Stimulated activated CD4-positive, alpha-beta T cell treated with anti-CD3 and anti-CD28 coated beads, Interleukin-4, amount 100 ng/mL, for 48 hours (primary cell): Measurements from ENCODE around the gene ADCY3.
A peak's percentile ranks its signal among the peaks of the same experiment; 100 is the strongest.

Experiments
- DNase-seq, 2 donors: peaks; one replicate each; pipeline ENCODE4 v3.0.0-alpha.2; 2020; ENCODE audit warnings: low read depth in 2 of 2

The ADCY3 gene

GRCh38 chr2:24920098-24920808, at the start of gene ADCY3:
Gene ADCY3 (minus strand): TSS chr2:24920237. CDS start chr2:24918987, 1,250 bp downstream.
- peak; percentile 54 to 59 for DNase-seq

GRCh38 chr2:24969784-24970183, 49.7 kb upstream of the ADCY3 start:
- no peak for DNase-seq

- no peak for DNase-seq
Observed at GRCh38 chr2:24961903-24962302, 41.9 kb upstream of the ADCY3 start.

- no peak for DNase-seq
Observed at GRCh38 chr2:24959761-24960160, 39.7 kb upstream of the ADCY3 start.

GRCh38 chr2:24958411-24958935, 38.4 kb upstream of the ADCY3 start:
- no peak for DNase-seq

GRCh38 chr2:24957976-24958375, 37.9 kb upstream of the ADCY3 start:
- no peak for DNase-seq

GRCh38 chr2:24957221-24957620, 37.2 kb upstream of the ADCY3 start:
- no peak for DNase-seq

GRCh38 chr2:24955921-24956320, 35.9 kb upstream of the ADCY3 start:
- DNase-seq, result no peak

GRCh38 chr2:24955232-24955631, 35.2 kb upstream of the ADCY3 start:
- no peak for DNase-seq

GRCh38 chr2:24950102-24950501, 30.1 kb upstream of the ADCY3 start:
- DNase-seq, result no peak

- no peak for DNase-seq
Observed at GRCh38 chr2:24948506-24948905, 28.5 kb upstream of the ADCY3 start.

- no peak for DNase-seq
Observed at GRCh38 chr2:24947561-24948157, 27.6 kb upstream of the ADCY3 start.

GRCh38 chr2:24945907-24946306, 25.9 kb upstream of the ADCY3 start:
- DNase-seq, result no peak

- no peak for DNase-seq
Observed at GRCh38 chr2:24943427-24944053, 23.5 kb upstream of the ADCY3 start.

GRCh38 chr2:24939353-24939752, 19.3 kb upstream of the ADCY3 start:
- no peak for DNase-seq

- no peak for DNase-seq
Observed at GRCh38 chr2:24937236-24937635, 17.2 kb upstream of the ADCY3 start.

- DNase-seq, result no peak
Observed at GRCh38 chr2:24935145-24935544, 15.1 kb upstream of the ADCY3 start.

GRCh38 chr2:24932715-24933114, 12.7 kb upstream of the ADCY3 start:
- no peak for DNase-seq

GRCh38 chr2:24930768-24931167, 10.7 kb upstream of the ADCY3 start:
- DNase-seq, result no peak

- DNase-seq, result no peak
Observed at GRCh38 chr2:24929230-24929629, 9.2 kb upstream of the ADCY3 start.

GRCh38 chr2:24928036-24928435, 8.0 kb upstream of the ADCY3 start:
- no peak for DNase-seq

- peak; percentile 40 to 50 for DNase-seq
Observed at GRCh38 chr2:24926602-24927252, 6.7 kb upstream of the ADCY3 start.
